Natural killer cell (primary cell): ENCODE results near the gene ENO2. TPM values are rescaled to one million over a fixed set of nuclear protein-coding genes. Genes with fewer than 3 reads are reported as not detected.

Experiments
- ATAC-seq, 3 donors: fragments of 150-1000 bp in 2 of 3; fragments of 200-7000 bp in 1 of 3; cut with Tn5 transposase; 1 replicate in 1 of 3; 2 replicates in 2 of 3; pipeline ENCODE4 v1.10.0; 2021; ENCODE audit warnings: mild to moderate bottlenecking in 2 of 3, moderate library complexity in 2 of 3
- DNase-seq, 2 donors: peaks; one replicate each; pipeline versions ENCODE4 v3.0.0 to v3.0.0-alpha.2; 2013 to 2021; ENCODE audit warnings: mixed read lengths in 1 of 2
- H3K27ac ChIP-seq: one replicate; pipeline ENCODE4 v1.5.1; 2013; ENCODE audit warnings: mild to moderate bottlenecking, low read length
- H3K27me3 ChIP-seq: one replicate; pipeline ENCODE4 v1.6.1; 2013; ENCODE audit warnings: low read length; ENCODE audit not compliant: control insufficient read depth, insufficient read depth
- H3K36me3 ChIP-seq: one replicate; pipeline ENCODE4 v1.6.1; 2013; ENCODE audit warnings: low read length; ENCODE audit not compliant: control insufficient read depth, insufficient read depth
- H3K4me1 ChIP-seq: one replicate; pipeline ENCODE4 v1.6.1; 2013; ENCODE audit warnings: low read length; ENCODE audit not compliant: control insufficient read depth, insufficient read depth
- H3K4me3 ChIP-seq: one replicate; pipeline ENCODE4 v1.5.1; 2013; ENCODE audit warnings: low read length
- H3K9me3 ChIP-seq: one replicate; pipeline ENCODE4 v1.6.1; 2013; ENCODE audit warnings: low read length; ENCODE audit not compliant: control insufficient read depth, insufficient read depth
- H3K27ac Mint-ChIP-seq, 2 donors: one replicate each; pipeline ENCODE4 v1.8.0; 2022; ENCODE audit warnings: mild to moderate bottlenecking in 2 of 2, mixed read lengths in 2 of 2, moderate library complexity in 1 of 2
- H3K27me3 Mint-ChIP-seq, 2 donors: one replicate each; pipeline ENCODE4 v1.8.0; 2022; ENCODE audit warnings: low read depth in 2 of 2, mixed read lengths in 2 of 2
- H3K36me3 Mint-ChIP-seq: one replicate; pipeline ENCODE4 v1.8.0; 2022; ENCODE audit warnings: mixed read lengths
- H3K4me1 Mint-ChIP-seq, 2 donors: one replicate each; pipeline ENCODE4 v1.8.0; 2022; ENCODE audit warnings: mixed read lengths in 2 of 2
- H3K4me3 Mint-ChIP-seq: one replicate; pipeline ENCODE4 v1.8.0; 2022; ENCODE audit warnings: mild to moderate bottlenecking, moderate library complexity, mixed read lengths
- H3K9me3 Mint-ChIP-seq, 2 donors: one replicate each; pipeline ENCODE4 v1.8.0; 2022; ENCODE audit warnings: mixed read lengths in 2 of 2
- CTCF ChIP-seq: fragments of 200-600 bp; IDR thresholded peaks from one replicate; pipeline ENCODE4 v1.8.0; 2022; ENCODE audit warnings: antibody characterized with exemption
- WGBS: methylation state at CpG from one replicate; pipeline ENCODE4 v1.1.7; 2013; ENCODE audit warnings: missing lambda C conversion rate; ENCODE audit not compliant: insufficient coverage; 5-methylcytosine and 5-hydroxymethylcytosine counted together
- intact Hi-C: fragments of 100-400 bp; cut with micrococcal nuclease; formaldehyde crosslinking; loops from one replicate; pipeline ENCODE4 v1.14.2; 2022
- total RNA-seq, 4 donors: library from RNA; stranded (reverse); fragments of 120-200 nt in 1 of 4; gene quantifications; one replicate each; pipeline versions ENCODE4 v1.2.3 to v1.2.4, GENCODE V29; 2013 to 2022

Gene ENO2
- total RNA-seq, 3 donors from 2014 or later (not counting 1 experiment from before 2014, with no cell fraction given): 21.6 to 30.8 (median 23.1) TPM

- no peaks in the 10 kb centered on the region for H3K36me3 Mint-ChIP-seq
- Histone ChIP-seq H3K4me1 (peaks cover 27% of the 10 kb centered on the region), H3K27me3 (no peaks in the 10 kb centered on the region), H3K36me3 (no peaks in the 10 kb centered on the region), H3K27ac (no peak overlapping the region), H3K9me3 (no peaks in the 10 kb centered on the region), H3K4me3 (no peak overlapping the region)
- ATAC-seq: no peak
- peaks cover 12 to 26% of the 10 kb centered on the region in 2 donors for H3K4me1 Mint-ChIP-seq
- intact Hi-C loops: no loop called here
- 80% methylated on average over 7 of the region's 7 CpGs for WGBS
- H3K27ac Mint-ChIP-seq: peak overlapping the region in 1 of 2 donors; percentile 10
- no peak for DNase-seq
- no peak overlapping the region for H3K4me3 Mint-ChIP-seq
- H3K9me3 Mint-ChIP-seq: no peaks in the 10 kb centered on the region
- no peaks in the 10 kb centered on the region for H3K27me3 Mint-ChIP-seq
- TF ChIP-seq CTCF: no peak
These were observed 5.2 kb downstream of the ENO2 start for GRCh38 chr12:6919588-6919987.

GRCh38 chr12:6921539-6921938 is 7.2 kb downstream of the ENO2 start:
- DNase-seq: no peak

GRCh38 chr12:6921996-6922946 is 7.9 kb downstream of the ENO2 start:
- intact Hi-C loops: no loop called here
- peaks cover 29% of the 10 kb centered on the region for H3K4me1 ChIP-seq

More at GRCh38 chr12:6921539-6921938, 7.2 kb downstream of the ENO2 start:
- no peaks in the 10 kb centered on the region for H3K36me3 Mint-ChIP-seq
- no peaks in the 10 kb centered on the region for H3K27me3 Mint-ChIP-seq
- no peaks in the 10 kb centered on the region for H3K27me3 ChIP-seq
- WGBS: 90% methylated on average over 7 of the region's 7 CpGs
- no peaks in the 10 kb centered on the region for H3K9me3 Mint-ChIP-seq
- no peaks in the 10 kb centered on the region for H3K9me3 ChIP-seq
- intact Hi-C loops: no loop called here
- ATAC-seq: no peak
- no peak overlapping the region for H3K4me3 ChIP-seq
- no peak overlapping the region for H3K4me3 Mint-ChIP-seq
- no peak overlapping the region for H3K27ac Mint-ChIP-seq
- peaks cover 22% of the 10 kb centered on the region for H3K4me1 ChIP-seq
- H3K36me3 ChIP-seq: no peaks in the 10 kb centered on the region
- H3K4me1 Mint-ChIP-seq: peaks cover 11 to 21% of the 10 kb centered on the region in 2 donors
- no peak overlapping the region for H3K27ac ChIP-seq
- no peak for TF ChIP-seq CTCF

More at GRCh38 chr12:6921996-6922946, 7.9 kb downstream of the ENO2 start:
- Histone ChIP-seq H3K9me3 (no peaks in the 10 kb centered on the region), H3K36me3 (no peaks in the 10 kb centered on the region), H3K4me3 (no peak overlapping the region), H3K27me3 (no peaks in the 10 kb centered on the region), H3K27ac (no peak overlapping the region)
- no peak for TF ChIP-seq CTCF
- no peaks in the 10 kb centered on the region for H3K36me3 Mint-ChIP-seq
- no peak overlapping the region for H3K27ac Mint-ChIP-seq
- DNase-seq (no peak), ATAC-seq (no peak)
- H3K4me3 Mint-ChIP-seq: no peak overlapping the region
- H3K27me3 Mint-ChIP-seq: no peaks in the 10 kb centered on the region
- peaks cover 18 to 24% of the 10 kb centered on the region in 2 donors for H3K4me1 Mint-ChIP-seq
- H3K9me3 Mint-ChIP-seq: no peaks in the 10 kb centered on the region
- 72% methylated on average over 9 of the region's 9 CpGs for WGBS
